ENCODE results near the gene ACAD11.
A peak's percentile ranks its signal among the peaks of the same experiment; 100 is the strongest.
"Not testable (repeated sequence)": the region's sequence is repeated elsewhere in the genome, so short reads cannot be mapped to it uniquely, and the experiment has no call there.

The ACAD11 gene

GRCh38 chr3:132650153-132650552 is 9.5 kb downstream of the ACAD11 start:
- DNase-seq = no peak

- no peak for DNase-seq
These were observed 14.6 kb downstream of the ACAD11 start for GRCh38 chr3:132645058-132645457.

GRCh38 chr3:132643366-132643765 is 16.2 kb downstream of the ACAD11 start:
- DNase-seq = no peak

- no peak for DNase-seq
These were observed 17.1 kb downstream of the ACAD11 start for GRCh38 chr3:132642539-132642847.

GRCh38 chr3:132641837-132642538 is 17.6 kb downstream of the ACAD11 start:
- DNase-seq = peak; percentile 82

- DNase-seq = not testable (repeated sequence)
These were observed 18.2 kb downstream of the ACAD11 start for GRCh38 chr3:132641427-132641826.

GRCh38 chr3:132638706-132639105 is 20.9 kb downstream of the ACAD11 start:
- DNase-seq = no peak

- DNase-seq = no peak
These were observed 22.0 kb downstream of the ACAD11 start for GRCh38 chr3:132637590-132637989.

- DNase-seq = no peak
These were observed 24.6 kb downstream of the ACAD11 start for GRCh38 chr3:132635052-132635451.

GRCh38 chr3:132630612-132631011 is 29.0 kb downstream of the ACAD11 start:
- DNase-seq = no peak

GRCh38 chr3:132629928-132630327 is 29.7 kb downstream of the ACAD11 start:
- DNase-seq = no peak

- no peak for DNase-seq
These were observed 31.5 kb downstream of the ACAD11 start for GRCh38 chr3:132628157-132628556.

GRCh38 chr3:132626955-132627354 is 32.7 kb downstream of the ACAD11 start:
- DNase-seq = no peak

GRCh38 chr3:132625613-132626012 is 34.0 kb downstream of the ACAD11 start:
- no peak for DNase-seq

- no peak for DNase-seq
These were observed 34.8 kb downstream of the ACAD11 start for GRCh38 chr3:132624790-132625189.

GRCh38 chr3:132623646-132624045 is 36.0 kb downstream of the ACAD11 start:
- no peak for DNase-seq

- DNase-seq = no peak
These were observed 36.8 kb downstream of the ACAD11 start for GRCh38 chr3:132622761-132623160.

- DNase-seq = no peak
These were observed 37.5 kb downstream of the ACAD11 start for GRCh38 chr3:132622148-132622547.

GRCh38 chr3:132616780-132617179 is 42.8 kb downstream of the ACAD11 start:
- no peak for DNase-seq

- no peak for DNase-seq
These were observed 43.7 kb downstream of the ACAD11 start for GRCh38 chr3:132615881-132616280.

- not testable (repeated sequence) for DNase-seq
These were observed 44.3 kb downstream of the ACAD11 start for GRCh38 chr3:132615301-132615700.

GRCh38 chr3:132606620-132607019 is 53.0 kb downstream of the ACAD11 start:
- not testable (repeated sequence) for DNase-seq

GRCh38 chr3:132606085-132606484 is 53.5 kb downstream of the ACAD11 start:
- DNase-seq = no peak

- DNase-seq = no peak
These were observed 54.2 kb downstream of the ACAD11 start for GRCh38 chr3:132605374-132605792.

- DNase-seq = not testable (repeated sequence)
These were observed 59.0 kb downstream of the ACAD11 start for GRCh38 chr3:132600614-132601013.
